Spleen (tissue), 11 donors: ENCODE results near the gene RERE. TPM values are rescaled to one million over a fixed set of nuclear protein-coding genes. Genes with fewer than 3 reads are reported as not detected.

Experiments used
- DNase-seq: peaks from one replicate; pipeline ENCODE4 v3.0.0-alpha.2; 2020
- H3K27ac ChIP-seq, 8 donors: fragments of 200-600 bp; sonication (generic) in 7 of 8; 1 replicate in 4 of 8; 2 replicates in 4 of 8; pipeline versions ENCODE4 v1.5.0 to v1.8.0; 2016 to 2021; ENCODE audit warnings: inconsistent platforms in 4 of 8, mild to moderate bottlenecking in 4 of 8, moderate library complexity in 1 of 8
- H3K27me3 ChIP-seq, 7 donors: fragments of 200-600 bp; sonication (generic) in 6 of 7; replicated peaks in 1 of 7; 1 replicate in 4 of 7; 2 replicates in 3 of 7; pipeline versions ENCODE4 v1.5.0 to v1.8.0; 2016 to 2021; ENCODE audit warnings: inconsistent platforms in 3 of 7, mild to moderate bottlenecking in 1 of 7
- H3K36me3 ChIP-seq, 6 donors: fragments of 200-600 bp; sonication (generic) in 5 of 6; 1 replicate in 4 of 6; 2 replicates in 2 of 6; pipeline versions ENCODE4 v1.5.0 to v1.8.0; 2016 to 2021; ENCODE audit warnings: inconsistent platforms in 2 of 6
- H3K4me1 ChIP-seq, 6 donors: fragments of 200-600 bp; sonication (generic) in 5 of 6; 1 replicate in 3 of 6; 2 replicates in 3 of 6; pipeline versions ENCODE4 v1.5.0 to v1.8.0; 2016 to 2021; ENCODE audit warnings: inconsistent platforms in 3 of 6
- H3K4me3 ChIP-seq, 8 donors: fragments of 200-600 bp; sonication (generic) in 7 of 8; 1 replicate in 4 of 8; 2 replicates in 4 of 8; pipeline versions ENCODE4 v1.5.0 to v1.8.0; 2016 to 2021; ENCODE audit warnings: inconsistent platforms in 4 of 8, mild to moderate bottlenecking in 4 of 8, moderate library complexity in 2 of 8
- H3K9me3 ChIP-seq, 8 donors: fragments of 200-600 bp; sonication (generic) in 7 of 8; 1 replicate in 4 of 8; 2 replicates in 4 of 8; pipeline versions ENCODE4 v1.5.0 to v1.8.0; 2016 to 2021; ENCODE audit warnings: inconsistent platforms in 4 of 8
- CTCF ChIP-seq, 11 experiments: fragments of 200-600 bp in 7 of 11; fragments of 450-650 bp in 4 of 11; sonication (generic) in 4 of 11; IDR thresholded peaks in 8 of 11; conservative IDR thresholded peaks in 3 of 11; 1 replicate in 7 of 11; 2 replicates in 4 of 11; pipeline versions ENCODE4 v1.4.0 to v1.8.0; 2016 to 2021; ENCODE audit warnings: antibody characterized with exemption in 11 of 11, inconsistent platforms in 4 of 11, mild to moderate bottlenecking in 1 of 11
- POLR2A ChIP-seq, 3 donors: fragments of 450-650 bp; IDR thresholded peaks; one replicate each; pipeline ENCODE4 v1.5.1; 2017; ENCODE audit warnings: antibody characterized with exemption in 3 of 3, mild to moderate bottlenecking in 1 of 3
- POLR2AphosphoS5 ChIP-seq, 3 donors: sonication (generic); formaldehyde crosslinking; IDR thresholded peaks; one replicate each; pipeline ENCODE4 v1.5.1; 2017; ENCODE audit warnings: antibody characterized with exemption in 3 of 3
- WGBS, 5 donors: extraction: QIAGEN DNeasy Blood & Tissue Kit in 3 of 5; methylation state at CpG; one replicate each; pipeline versions ENCODE4 v1.1.5 to v1.1.7; 2013 to 2018; 5-methylcytosine and 5-hydroxymethylcytosine counted together
- intact Hi-C: fragments of 100-400 bp; cut with DNase I; formaldehyde crosslinking; loops from one replicate; pipeline ENCODE4 v1.15.0; 2023; ENCODE audit warnings: low total_unique reads
- polyA plus RNA-seq, 3 donors: library from polyadenylated mRNA; stranded (reverse); fragments of 200-250 nt; gene quantifications; one replicate each; pipeline ENCODE4 v1.2.1, GENCODE V29; 2013
- total RNA-seq, 7 donors: library from RNA; depleted of rRNA in 3 of 7; stranded (reverse); fragments of >200 nt in 3 of 7; fragmentation: NEBNext Ultra II Directional in 4 of 7; extraction: Animal tissue kit (Norgen Biotek cat#: 25700) in 4 of 7; gene quantifications; one replicate each; pipeline versions ENCODE4 v1.1.0 to v1.2.1, GENCODE V29; 2016 to 2021
- donor health status: healthy with polysubstance abuse.
- donor health status: DM: no; HTN: no; CAD: no; lungs with moderate emphysema.
- donor health status: DM: no; HTN: no; CAD: no.
- donor health status: Bipolar disorder and iron deficiency.
- donor health status: healthy.
- donor health status: DM: no; HTN: no; CAD: no.
- donor health status: DM: yes; HTN: yes; CAD: no.

Gene RERE
- total and polyA plus RNA-seq, 10 donors: 10.3 to 149 (median 117) TPM

DNA sequence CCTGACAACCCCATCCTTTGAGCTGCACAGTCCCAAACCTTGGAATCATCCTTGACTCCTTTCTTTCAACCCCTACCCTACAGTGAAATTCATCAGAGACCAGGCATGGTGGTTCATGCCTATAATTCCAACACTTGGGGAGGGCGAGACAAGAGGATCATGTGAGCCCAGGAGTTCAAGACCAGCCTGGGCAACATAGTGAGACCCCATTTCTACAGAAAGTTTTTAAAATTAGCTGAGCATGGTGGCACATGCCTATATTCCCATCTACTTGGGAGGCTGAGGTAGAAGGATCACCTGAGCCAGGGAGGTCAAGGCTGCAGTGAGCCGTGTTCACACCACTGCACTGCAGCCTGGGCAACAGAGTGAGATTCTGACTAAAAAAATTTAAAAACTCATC, 34.5 kb downstream of the RERE start:
- no peak for DNase-seq
- no peaks in the 10 kb centered on the region for H3K27me3 ChIP-seq
- no peak for TF ChIP-seq CTCF (IDR thresholded peaks at IDR 0.05 in 8 of 11, conservative IDR thresholded peaks at IDR 0.05 in 3 of 11)
- no peak for TF ChIP-seq POLR2A (IDR thresholded peaks at IDR 0.05)
- TF ChIP-seq POLR2AphosphoS5 (IDR thresholded peaks at IDR 0.05): no peak
- intact Hi-C loops: no loop called here
- H3K4me1 ChIP-seq: peaks cover 0 to 24% (median 7%) of the 10 kb centered on the region in 6 donors
- H3K27ac ChIP-seq: no peak overlapping the region
- peaks cover 0 to 14% (median 0%) of the 10 kb centered on the region in 6 donors for H3K36me3 ChIP-seq
- no peaks in the 10 kb centered on the region for H3K9me3 ChIP-seq
- 96 to 98% (median 96%) methylated on average over 2 of the region's 2 CpGs for WGBS, 5 donors
- no peak overlapping the region for H3K4me3 ChIP-seq

- Histone ChIP-seq H3K4me3 (no peak overlapping the region), H3K9me3 (no peaks in the 10 kb centered on the region), H3K27me3 (no peaks in the 10 kb centered on the region), H3K4me1 (peaks cover 0 to 24% (median 7%) of the 10 kb centered on the region in 6 donors), H3K27ac (no peak overlapping the region), H3K36me3 (peaks cover 0 to 8% (median 0%) of the 10 kb centered on the region in 6 donors)
- WGBS, 5 donors: 48 to 61% (median 55%) methylated on average over 3 of the region's 3 CpGs
- intact Hi-C loops: no loop called here
- DNase-seq: no peak
- TF ChIP-seq POLR2A (IDR thresholded peaks at IDR 0.05) (no peak), CTCF (IDR thresholded peaks at IDR 0.05 in 8 of 11, conservative IDR thresholded peaks at IDR 0.05 in 3 of 11) (no peak), POLR2AphosphoS5 (IDR thresholded peaks at IDR 0.05) (no peak)
Measured at GRCh38 chr1:8782001-8782620, 35.3 kb downstream of the RERE start.

DNA sequence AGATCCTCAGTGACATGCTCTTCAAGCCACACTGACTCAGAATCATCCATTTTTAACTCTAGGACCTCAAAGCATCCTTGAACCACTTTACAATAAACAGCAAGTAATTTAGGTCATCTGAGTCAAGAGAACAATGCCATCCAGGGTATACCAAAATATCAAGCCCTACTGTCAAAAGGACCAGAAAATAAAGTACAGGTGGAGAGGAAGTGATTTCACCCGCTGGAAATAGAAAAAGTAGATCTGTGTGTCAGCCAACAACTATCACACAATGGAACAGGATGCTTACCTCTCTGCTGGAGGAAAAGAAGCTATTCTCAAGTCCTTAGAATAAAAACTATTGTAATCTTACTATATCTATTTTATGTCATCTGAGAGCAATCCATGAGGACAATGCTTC, 37.0 kb downstream of the RERE start:
- Histone ChIP-seq H3K27me3 (no peaks in the 10 kb centered on the region), H3K4me3 (no peak overlapping the region), H3K9me3 (no peaks in the 10 kb centered on the region), H3K27ac (no peak overlapping the region), H3K36me3 (peaks cover 0 to 7% (median 0%) of the 10 kb centered on the region in 6 donors), H3K4me1 (peaks cover 0 to 24% (median 7%) of the 10 kb centered on the region in 6 donors)
- no peak for TF ChIP-seq POLR2AphosphoS5 (IDR thresholded peaks at IDR 0.05)
- no peak for TF ChIP-seq POLR2A (IDR thresholded peaks at IDR 0.05)
- intact Hi-C loops: no loop called here
- DNase-seq: no peak
- WGBS, 5 donors: 38 to 64% (median 50%) methylated on average over 1 of the region's 1 CpG

DNA sequence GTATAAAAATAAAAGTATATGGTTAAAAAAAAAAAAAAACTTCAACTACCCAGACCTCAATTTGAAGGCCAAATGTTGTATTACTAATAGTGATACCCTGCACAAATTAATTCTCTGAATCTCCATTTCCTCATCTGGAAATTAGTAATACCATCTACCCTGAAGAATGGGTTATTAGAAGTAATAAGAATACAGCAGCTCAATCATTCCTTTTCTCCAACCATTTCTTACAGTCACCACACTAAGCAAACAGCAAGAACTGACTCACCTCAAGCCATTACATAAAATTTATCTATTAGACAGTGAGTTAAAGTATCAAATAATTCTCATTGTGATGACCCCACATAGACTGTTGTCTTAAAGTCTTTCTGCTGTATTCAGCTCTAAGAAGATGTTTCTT, 39.6 kb downstream of the RERE start:
- intact Hi-C loops: no loop called here
- TF ChIP-seq POLR2A (IDR thresholded peaks at IDR 0.05): no peak
- TF ChIP-seq CTCF (IDR thresholded peaks at IDR 0.05 in 8 of 11, conservative IDR thresholded peaks at IDR 0.05 in 3 of 11): no peak
- no peak for TF ChIP-seq POLR2AphosphoS5 (IDR thresholded peaks at IDR 0.05)
- no peak overlapping the region for H3K4me3 ChIP-seq
- no peak overlapping the region for H3K27ac ChIP-seq
- no peak for DNase-seq
- H3K36me3 ChIP-seq: peaks cover 0 to 7% (median 0%) of the 10 kb centered on the region in 6 donors
- no peaks in the 10 kb centered on the region for H3K9me3 ChIP-seq
- no peaks in the 10 kb centered on the region for H3K27me3 ChIP-seq
- H3K4me1 ChIP-seq: peaks cover 0 to 24% (median 7%) of the 10 kb centered on the region in 6 donors
